ENCODE results near the gene RAP1GAP2. TPM values are rescaled to one million over a fixed set of nuclear protein-coding genes. Genes with fewer than 3 reads are reported as not detected.

RAP1GAP2 gene
- total and polyA plus RNA-seq, 2 of the 8 experiments (the other 6 are each of a cell fraction or from before 2014, with no cell fraction given) = 24.0 to 63.8 TPM

GRCh38 chr17:3030096-3030495, 233.9 kb downstream of the RAP1GAP2 start:
- Histone ChIP-seq H2AK5ac (ENCODE audit: low read depth, low read length) (no peak overlapping the region), H4K8ac (ENCODE audit: extremely low read depth, insufficient read depth, low read length) (no peak overlapping the region), H3K27me3 (replicated peaks in 1 of 4; ENCODE audit: control insufficient read depth in 3 of 4, extremely low read depth in 1 of 4, insufficient read depth in 3 of 4, low read length in 3 of 4) (no peaks in the 10 kb centered on the region), H3K79me2 (ENCODE audit: control insufficient read depth in 1 of 2, insufficient read depth in 2 of 2, low read length in 2 of 2) (no peaks in the 10 kb centered on the region), H3K36me3 (ENCODE audit: control insufficient read depth in 2 of 4, insufficient read depth in 4 of 4, low read length in 3 of 4) (peaks cover 0 to 20% (median 16%) of the 10 kb centered on the region in 4 experiments; a peak in 6 of 8 replicates), H3K23me2 (ENCODE audit: low read depth, low read length) (no peaks in the 10 kb centered on the region), H2BK15ac (ENCODE audit: low read length) (no peak overlapping the region), H2BK20ac (ENCODE audit: low read length) (no peak overlapping the region), H3K4me2 (ENCODE audit: insufficient read depth in 1 of 2, low read depth in 2 of 2, low read length in 2 of 2) (no peak overlapping the region), H4K20me1 (replicated peaks in 1 of 2; ENCODE audit: control insufficient read depth in 1 of 2, insufficient read depth in 2 of 2, low read length in 2 of 2) (peaks cover 0 to 3% of the 10 kb centered on the region in 2 experiments), H3K4me1 (replicated peaks in 1 of 4; ENCODE audit: control insufficient read depth in 3 of 4, insufficient read depth in 4 of 4, low read length in 3 of 4) (no peaks in the 10 kb centered on the region; a peak in 1 of 7 replicates), H3K27ac (ENCODE audit: low read depth, low read length) (no peak overlapping the region), H4K5ac (ENCODE audit: insufficient read length, low read depth, low read length) (no peak overlapping the region), H3K23ac (ENCODE audit: insufficient read length) (no peak overlapping the region), H3K79me1 (ENCODE audit: low read depth, low read length) (no peaks in the 10 kb centered on the region), H4K91ac (replicated peaks; ENCODE audit: insufficient read length, low read length) (no peak overlapping the region), H2BK5ac (ENCODE audit: low read depth, low read length) (no peak overlapping the region), H2BK12ac (ENCODE audit: low read depth, low read length) (no peak overlapping the region), H3K18ac (ENCODE audit: extremely low read depth, low read length) (no peak overlapping the region), H3K9me3 (ENCODE audit: insufficient read depth in 2 of 2, low read depth in 1 of 2, low read length in 1 of 2) (no peaks in the 10 kb centered on the region), H3K9ac (replicated peaks in 1 of 4; ENCODE audit: extremely low read depth in 1 of 4, low read depth in 3 of 4, low read length in 3 of 4) (no peak overlapping the region), H2BK120ac (replicated peaks; ENCODE audit: low read depth, low read length) (no peak overlapping the region), H3K4me3 (ENCODE audit: extremely low read depth in 1 of 4, insufficient read depth in 2 of 4, low read depth in 3 of 4, low read length in 4 of 4) (no peak overlapping the region), H3K14ac (ENCODE audit: insufficient read length) (no peak overlapping the region), H2AFZ (ENCODE audit: low read length) (no peak overlapping the region), H3K56ac (replicated peaks; ENCODE audit: insufficient read length, low read depth, low read length) (no peak overlapping the region), H3K4ac (replicated peaks; ENCODE audit: insufficient read length, low read depth, low read length) (no peak overlapping the region)
- CTCF ChIA-PET (ENCODE audit: partially characterized antibody) = interaction anchor here (1.1 to 3.9 kb wide), 2 partner anchors 17 to 19 kb away, joined by 6 to 15 read pairs; no protein-coding TSS in a partner anchor
- POLR2A ChIA-PET (ENCODE audit: partially characterized antibody) = no interaction called here
- TF ChIP-seq HDAC2 (IDR thresholded peaks at IDR 0.05; ENCODE audit: borderline replicate concordance in 1 of 2, low read depth in 2 of 2, low read length in 2 of 2) (no peak), SIN3A (conservative IDR thresholded peaks at IDR 0.05 in 1 of 2, IDR thresholded peaks at IDR 0.05 in 1 of 2; ENCODE audit: low read depth in 1 of 2, low read length in 2 of 2) (no peak), RAD21 (IDR thresholded peaks at IDR 0.05 in 1 of 2, conservative IDR thresholded peaks at IDR 0.05 in 1 of 2; ENCODE audit: low read depth in 2 of 2, low read length in 2 of 2) (no peak), SIX5 (IDR thresholded peaks at IDR 0.05; ENCODE audit: low read depth, low read length) (no peak), BACH1 (IDR thresholded peaks at IDR 0.05; ENCODE audit: low read length) (no peak), EP300 (IDR thresholded peaks at IDR 0.05; ENCODE audit: borderline replicate concordance in 1 of 2, low read depth in 2 of 2, low read length in 2 of 2) (no peak)
- FAIRE-seq (no peak), DNase-seq (ENCODE audit: low read depth in 1 of 2, low spot score in 2 of 2) (no peak)
- 94% methylated on average over 7 of the region's 7 CpGs; no CpG with 5 or more reads in 1 of the 2 experiments for WGBS, 2 experiments (ENCODE audit: extremely low coverage in 1 of 2, insufficient coverage in 1 of 2, insufficient read length in 1 of 2, insufficient replicate concordance in 2 of 2, low coverage in 1 of 2, low lambda C conversion rate in 2 of 2, missing lambda C conversion rate in 1 of 2)
